ENCODE data around the gene GAL.

GAL gene

GRCh38 chr11:68677432-68677831 is 6.9 kb upstream of the GAL start:
- DNase-seq (ENCODE audit: low read depth, low spot score) = peak; percentile 8
- H3K27ac ChIP-seq = no peak overlapping the region

- DNase-seq (ENCODE audit: low read depth, low spot score) = no peak
- H3K27ac ChIP-seq = no peak overlapping the region
Measured at GRCh38 chr11:68678031-68678441, 6.3 kb upstream of the GAL start.

GRCh38 chr11:68680541-68681231 is 3.7 kb upstream of the GAL start:
- DNase-seq (ENCODE audit: low read depth, low spot score) = no peak
- H3K27ac ChIP-seq = no peak overlapping the region

GRCh38 chr11:68682531-68682961 is 1.8 kb upstream of the GAL start:
- no peak overlapping the region for H3K27ac ChIP-seq
- no peak for DNase-seq (ENCODE audit: low read depth, low spot score)

GRCh38 chr11:68683121-68683520 is 1.2 kb upstream of the GAL start:
- H3K27ac ChIP-seq = no peak overlapping the region
- DNase-seq (ENCODE audit: low read depth, low spot score) = no peak

GRCh38 chr11:68683536-68684384 is 584 bp upstream of the GAL start:
- DNase-seq (ENCODE audit: low read depth, low spot score) = no peak
- H3K27ac ChIP-seq = no peak overlapping the region

- no peak for DNase-seq (ENCODE audit: low read depth, low spot score)
Measured at GRCh38 chr11:68685656-68686380, 1.5 kb downstream of the GAL start.

GRCh38 chr11:68686486-68686885 is 2.1 kb downstream of the GAL start:
- DNase-seq (ENCODE audit: low read depth, low spot score) = no peak
- no peak overlapping the region for H3K27ac ChIP-seq

More at GRCh38 chr11:68685656-68686380, 1.5 kb downstream of the GAL start:
- no peak overlapping the region for H3K27ac ChIP-seq

- DNase-seq (ENCODE audit: low read depth, low spot score) = no peak
- no peak overlapping the region for H3K27ac ChIP-seq
Measured at GRCh38 chr11:68687311-68687710, 3.0 kb downstream of the GAL start.

- no peak overlapping the region for H3K27ac ChIP-seq
- DNase-seq (ENCODE audit: low read depth, low spot score) = no peak
Measured at GRCh38 chr11:68687986-68688385, 3.6 kb downstream of the GAL start.

GRCh38 chr11:68688881-68689280 is 4.5 kb downstream of the GAL start:
- H3K27ac ChIP-seq = no peak overlapping the region
- DNase-seq (ENCODE audit: low read depth, low spot score) = no peak

GRCh38 chr11:68689737-68690625 is 5.6 kb downstream of the GAL start:
- H3K27ac ChIP-seq = no peak overlapping the region
- no peak for DNase-seq (ENCODE audit: low read depth, low spot score)

- no peak for DNase-seq (ENCODE audit: low read depth, low spot score)
- no peak overlapping the region for H3K27ac ChIP-seq
Measured at GRCh38 chr11:68690671-68691401, 6.5 kb downstream of the GAL start.

- DNase-seq (ENCODE audit: low read depth, low spot score) = no peak
- no peak overlapping the region for H3K27ac ChIP-seq
Measured at GRCh38 chr11:68691402-68691784, 7.0 kb downstream of the GAL start.

- no peak for DNase-seq (ENCODE audit: low read depth, low spot score)
- no peak overlapping the region for H3K27ac ChIP-seq
Measured at GRCh38 chr11:68692115-68692514, 7.8 kb downstream of the GAL start.

- H3K27ac ChIP-seq = no peak overlapping the region
- no peak for DNase-seq (ENCODE audit: low read depth, low spot score)
Measured at GRCh38 chr11:68692871-68693483, 8.6 kb downstream of the GAL start.

- no peak for DNase-seq (ENCODE audit: low read depth, low spot score)
- no peak overlapping the region for H3K27ac ChIP-seq
Measured at GRCh38 chr11:68693484-68693882, 9.1 kb downstream of the GAL start.

- no peak overlapping the region for H3K27ac ChIP-seq
- DNase-seq (ENCODE audit: low read depth, low spot score) = no peak
Measured at GRCh38 chr11:68694431-68695297, 10.3 kb downstream of the GAL start.
